Neural cell (in vitro differentiated cells): ENCODE results near the gene CABLES2.

ENCODE experiments used
- EZH2 ChIP-seq: fragments of 200-600, 300-800 bp; shearing (Covaris generic), sonication (generic); IDR thresholded peaks from 2 replicates; pipeline ENCODE4 v1.6.1; 2014; ENCODE audit warnings: antibody characterized with exemption, low read length, borderline replicate concordance, mild to moderate bottlenecking; ENCODE audit not compliant: insufficient read depth, poor library complexity, severe bottlenecking
- POLR2AphosphoS5 ChIP-seq: IDR thresholded peaks from 2 replicates; pipeline ENCODE4 v1.6.1; 2012
- SMC3 ChIP-seq: fragments of 450-650 bp; conservative IDR thresholded peaks from 2 replicates; pipeline ENCODE4 v1.6.1; 2014; ENCODE audit warnings: antibody characterized with exemption, mild to moderate bottlenecking, moderate library complexity; ENCODE audit not compliant: poor library complexity
- TAF1 ChIP-seq: IDR thresholded peaks from 2 replicates; pipeline ENCODE4 v1.6.1; 2012; ENCODE audit warnings: low read depth
- TF ChIP-seq, protein P1 (sequence below): fragments of 450-650 bp; IDR thresholded peaks from 2 replicates; pipeline ENCODE4 v1.5.1; 2014; ENCODE audit warnings: antibody characterized with exemption, mild to moderate bottlenecking, moderate library complexity; ENCODE audit not compliant: poor library complexity, severe bottlenecking
- TF ChIP-seq, protein P2 (sequence below): IDR thresholded peaks from 2 replicates; pipeline ENCODE4 v1.6.1; 2012; ENCODE audit warnings: borderline replicate concordance

DNA sequence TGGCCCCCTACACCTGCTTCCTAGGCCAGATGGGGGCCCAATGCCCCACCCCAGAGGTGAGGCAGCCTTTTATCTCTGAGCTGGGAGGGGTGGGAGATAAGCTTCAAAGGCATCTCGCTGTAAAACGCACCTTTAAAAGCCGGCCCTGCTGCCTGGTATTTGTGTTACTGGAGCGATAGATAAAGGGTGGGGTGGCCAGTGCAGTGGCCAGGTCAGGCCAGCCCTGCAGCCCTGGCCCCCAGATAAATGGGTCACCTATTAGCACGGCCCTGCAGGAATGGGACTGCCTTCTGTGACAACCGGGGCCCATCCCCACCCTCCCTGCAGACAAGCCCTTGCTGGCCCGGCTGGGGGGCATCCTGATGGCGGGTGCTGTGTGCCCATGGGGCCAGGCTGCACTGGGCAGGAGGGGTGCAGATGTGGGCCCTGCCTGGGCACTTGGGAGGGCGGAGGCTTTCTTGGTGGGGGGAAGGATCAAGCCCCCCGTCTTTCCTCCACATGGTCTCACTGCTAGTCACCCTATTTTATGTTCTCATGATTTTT, 23.3 kb upstream of the CABLES2 start:
- TF ChIP-seq, protein P1, sequence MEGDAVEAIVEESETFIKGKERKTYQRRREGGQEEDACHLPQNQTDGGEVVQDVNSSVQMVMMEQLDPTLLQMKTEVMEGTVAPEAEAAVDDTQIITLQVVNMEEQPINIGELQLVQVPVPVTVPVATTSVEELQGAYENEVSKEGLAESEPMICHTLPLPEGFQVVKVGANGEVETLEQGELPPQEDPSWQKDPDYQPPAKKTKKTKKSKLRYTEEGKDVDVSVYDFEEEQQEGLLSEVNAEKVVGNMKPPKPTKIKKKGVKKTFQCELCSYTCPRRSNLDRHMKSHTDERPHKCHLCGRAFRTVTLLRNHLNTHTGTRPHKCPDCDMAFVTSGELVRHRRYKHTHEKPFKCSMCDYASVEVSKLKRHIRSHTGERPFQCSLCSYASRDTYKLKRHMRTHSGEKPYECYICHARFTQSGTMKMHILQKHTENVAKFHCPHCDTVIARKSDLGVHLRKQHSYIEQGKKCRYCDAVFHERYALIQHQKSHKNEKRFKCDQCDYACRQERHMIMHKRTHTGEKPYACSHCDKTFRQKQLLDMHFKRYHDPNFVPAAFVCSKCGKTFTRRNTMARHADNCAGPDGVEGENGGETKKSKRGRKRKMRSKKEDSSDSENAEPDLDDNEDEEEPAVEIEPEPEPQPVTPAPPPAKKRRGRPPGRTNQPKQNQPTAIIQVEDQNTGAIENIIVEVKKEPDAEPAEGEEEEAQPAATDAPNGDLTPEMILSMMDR = no peak
- TF ChIP-seq POLR2AphosphoS5 = no peak
- no peak for TF ChIP-seq TAF1
- no peak for TF ChIP-seq EZH2
- TF ChIP-seq, protein P2, sequence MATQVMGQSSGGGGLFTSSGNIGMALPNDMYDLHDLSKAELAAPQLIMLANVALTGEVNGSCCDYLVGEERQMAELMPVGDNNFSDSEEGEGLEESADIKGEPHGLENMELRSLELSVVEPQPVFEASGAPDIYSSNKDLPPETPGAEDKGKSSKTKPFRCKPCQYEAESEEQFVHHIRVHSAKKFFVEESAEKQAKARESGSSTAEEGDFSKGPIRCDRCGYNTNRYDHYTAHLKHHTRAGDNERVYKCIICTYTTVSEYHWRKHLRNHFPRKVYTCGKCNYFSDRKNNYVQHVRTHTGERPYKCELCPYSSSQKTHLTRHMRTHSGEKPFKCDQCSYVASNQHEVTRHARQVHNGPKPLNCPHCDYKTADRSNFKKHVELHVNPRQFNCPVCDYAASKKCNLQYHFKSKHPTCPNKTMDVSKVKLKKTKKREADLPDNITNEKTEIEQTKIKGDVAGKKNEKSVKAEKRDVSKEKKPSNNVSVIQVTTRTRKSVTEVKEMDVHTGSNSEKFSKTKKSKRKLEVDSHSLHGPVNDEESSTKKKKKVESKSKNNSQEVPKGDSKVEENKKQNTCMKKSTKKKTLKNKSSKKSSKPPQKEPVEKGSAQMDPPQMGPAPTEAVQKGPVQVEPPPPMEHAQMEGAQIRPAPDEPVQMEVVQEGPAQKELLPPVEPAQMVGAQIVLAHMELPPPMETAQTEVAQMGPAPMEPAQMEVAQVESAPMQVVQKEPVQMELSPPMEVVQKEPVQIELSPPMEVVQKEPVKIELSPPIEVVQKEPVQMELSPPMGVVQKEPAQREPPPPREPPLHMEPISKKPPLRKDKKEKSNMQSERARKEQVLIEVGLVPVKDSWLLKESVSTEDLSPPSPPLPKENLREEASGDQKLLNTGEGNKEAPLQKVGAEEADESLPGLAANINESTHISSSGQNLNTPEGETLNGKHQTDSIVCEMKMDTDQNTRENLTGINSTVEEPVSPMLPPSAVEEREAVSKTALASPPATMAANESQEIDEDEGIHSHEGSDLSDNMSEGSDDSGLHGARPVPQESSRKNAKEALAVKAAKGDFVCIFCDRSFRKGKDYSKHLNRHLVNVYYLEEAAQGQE = no peak
- no peak for TF ChIP-seq SMC3
